GM19043 (cell line): ENCODE measurements around the gene RACK1.

Source experiments
- ATAC-seq: cut with Tn5 transposase; IDR thresholded peaks from one replicate; pipeline ENCODE4 v1.9.1; 2021; ENCODE audit warnings: low read depth; ENCODE audit not compliant: unreplicated experiment

The RACK1 gene

DNA sequence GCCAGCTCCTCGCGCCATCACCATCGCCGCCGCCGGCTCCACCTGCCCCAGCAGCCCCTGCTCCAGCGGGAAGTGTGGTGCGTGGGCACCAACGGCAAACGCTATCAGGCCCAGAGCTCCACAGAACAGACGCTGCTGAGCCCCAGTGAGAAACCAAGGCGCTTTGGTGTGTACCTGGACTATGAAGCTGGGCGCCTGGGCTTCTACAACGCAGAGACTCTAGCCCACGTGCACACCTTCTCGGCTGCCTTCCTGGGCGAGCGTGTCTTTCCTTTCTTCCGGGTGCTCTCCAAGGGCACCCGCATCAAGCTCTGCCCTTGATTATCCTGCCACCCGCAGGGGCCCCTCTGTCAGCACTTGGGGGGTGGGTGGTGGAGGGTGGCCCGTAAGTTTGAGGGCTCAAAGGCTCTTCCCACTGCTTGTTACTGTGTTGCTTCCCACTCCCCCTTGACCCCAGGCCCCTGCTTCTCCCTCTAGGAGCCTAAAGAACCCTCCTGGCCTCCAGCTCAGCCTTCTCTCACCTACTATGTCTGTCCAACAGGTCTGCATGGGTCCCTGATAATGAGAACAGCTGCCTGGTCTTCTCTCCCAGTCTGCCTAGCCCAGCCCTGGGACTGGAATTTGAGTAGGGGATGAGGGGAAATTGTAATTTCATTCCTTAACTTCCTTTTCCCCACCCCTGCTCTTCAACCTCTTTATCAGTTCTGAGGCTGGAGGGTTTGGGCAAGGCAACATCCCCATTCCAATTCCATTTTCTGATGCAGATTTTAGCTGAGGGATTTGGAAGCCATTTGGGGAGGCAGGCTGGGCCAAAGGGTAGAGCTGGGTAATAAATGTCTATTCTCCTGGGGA lies 9.0 kb downstream of the RACK1 start:
- no peak for ATAC-seq

GRCh38 chr5:181233801-181234454 lies 9.8 kb downstream of the RACK1 start:
- no peak for ATAC-seq

GRCh38 chr5:181233088-181233800 lies 10.5 kb downstream of the RACK1 start:
- no peak for ATAC-seq

DNA sequence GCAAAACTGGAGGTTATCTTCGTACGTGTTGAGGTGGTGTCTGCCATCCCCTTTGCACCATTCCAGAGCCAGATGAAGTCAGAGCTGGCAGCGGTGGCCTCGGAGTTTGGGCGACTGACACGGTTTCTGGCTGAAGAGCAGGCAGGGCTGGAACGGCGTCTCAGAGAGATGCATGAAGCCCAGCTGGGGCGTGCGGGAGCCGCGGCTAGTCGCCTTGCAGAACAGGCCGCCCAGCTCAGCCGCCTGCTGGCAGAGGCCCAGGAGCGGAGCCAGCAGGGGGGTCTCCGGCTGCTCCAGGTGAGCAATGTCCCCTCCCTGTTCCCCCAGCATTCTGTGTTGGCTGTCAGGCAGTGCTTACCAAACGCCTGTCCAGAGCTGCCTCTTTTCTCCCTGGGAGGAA lies 11.1 kb downstream of the RACK1 start:
- no peak for ATAC-seq

DNA sequence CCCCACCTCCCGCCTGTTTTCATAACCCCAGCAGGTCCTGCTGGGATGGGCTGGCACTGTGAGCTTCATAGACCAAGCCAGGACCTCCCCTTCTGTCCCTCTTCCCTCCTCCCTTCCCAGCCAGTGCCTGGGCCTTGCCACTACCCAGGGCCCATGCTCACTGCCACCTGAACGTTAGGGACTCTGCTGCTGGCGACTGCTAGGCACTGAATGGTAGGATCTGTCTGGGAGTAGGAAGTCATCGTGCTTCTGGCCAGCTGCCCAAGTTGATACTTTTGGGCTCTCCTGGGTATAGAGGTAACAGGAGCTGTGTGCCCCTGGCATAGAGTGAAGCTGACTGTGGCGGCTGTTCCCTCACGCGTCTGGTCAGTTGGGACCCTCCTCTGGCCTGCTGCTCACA lies 12.3 kb downstream of the RACK1 start:
- ATAC-seq, result no peak

- no peak for ATAC-seq
Observed at GRCh38 chr5:181230551-181230950, 13.2 kb downstream of the RACK1 start.

- no peak for ATAC-seq
Observed at GRCh38 chr5:181229996-181230395, 13.7 kb downstream of the RACK1 start.

DNA sequence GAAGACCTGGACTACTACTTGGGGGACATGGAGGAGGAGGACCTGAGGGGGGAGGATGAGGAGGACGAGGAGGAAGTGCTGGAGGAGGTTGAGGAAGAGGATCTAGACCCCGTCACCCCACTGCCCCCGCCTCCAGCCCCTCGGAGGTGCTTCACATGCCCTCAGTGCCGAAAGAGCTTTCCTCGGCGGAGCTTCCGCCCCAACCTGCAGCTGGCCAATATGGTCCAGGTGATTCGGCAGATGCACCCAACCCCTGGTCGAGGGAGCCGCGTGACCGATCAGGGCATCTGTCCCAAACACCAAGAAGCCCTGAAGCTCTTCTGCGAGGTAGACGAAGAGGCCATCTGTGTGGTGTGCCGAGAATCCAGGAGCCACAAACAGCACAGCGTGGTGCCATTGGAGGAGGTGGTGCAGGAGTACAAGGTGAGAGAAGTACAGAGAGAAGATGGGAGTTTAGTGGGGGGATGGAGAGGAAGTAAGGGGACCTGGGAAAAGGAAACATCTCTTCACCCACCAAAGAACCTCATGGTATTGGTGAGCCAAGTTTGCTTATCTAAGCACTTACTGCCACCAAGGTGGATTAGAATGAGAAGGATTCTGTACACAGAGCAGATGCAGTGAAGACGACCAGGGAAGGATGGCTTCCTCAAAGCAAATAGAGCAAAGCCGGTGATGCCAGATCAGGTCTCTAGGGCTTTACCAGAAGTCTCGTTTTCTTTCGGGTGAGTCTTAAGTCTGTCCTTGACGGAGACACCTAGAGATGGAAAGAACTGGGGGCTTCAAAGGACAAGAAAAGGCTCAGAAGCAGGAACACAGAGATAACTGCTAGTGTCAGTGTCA lies 19.1 kb downstream of the RACK1 start:
- no peak for ATAC-seq

DNA sequence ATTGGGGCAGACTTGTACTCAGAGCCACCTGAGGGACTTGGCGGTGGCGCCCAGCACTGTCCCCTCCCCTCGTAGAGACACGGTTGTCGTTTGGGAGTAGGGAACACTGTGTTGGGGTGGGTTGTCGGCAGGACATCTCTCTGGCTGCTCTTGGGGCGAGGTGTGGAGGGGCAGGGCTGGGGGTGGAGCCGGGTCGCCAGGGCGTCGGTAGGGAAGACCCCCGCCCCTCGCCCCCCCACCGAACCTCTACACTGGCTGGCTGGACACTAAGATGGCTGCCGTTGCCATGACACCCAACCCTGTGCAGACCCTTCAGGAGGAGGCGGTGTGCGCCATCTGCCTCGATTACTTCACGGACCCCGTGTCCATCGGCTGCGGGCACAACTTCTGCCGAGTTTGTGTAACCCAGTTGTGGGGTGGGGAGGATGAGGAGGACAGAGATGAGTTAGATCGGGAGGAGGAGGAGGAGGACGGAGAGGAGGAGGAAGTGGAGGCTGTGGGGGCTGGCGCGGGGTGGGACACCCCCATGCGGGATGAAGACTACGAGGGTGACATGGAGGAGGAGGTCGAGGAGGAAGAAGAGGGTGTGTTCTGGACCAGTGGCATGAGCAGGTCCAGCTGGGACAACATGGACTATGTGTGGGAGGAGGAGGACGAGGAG lies 19.8 kb downstream of the RACK1 start:
- ATAC-seq, result no peak

GRCh38 chr5:181223058-181223728 lies 20.5 kb downstream of the RACK1 start, which contains the start of gene TRIM41:
TRIM41 (plus strand) TSS chr5:181223281; CDS start chr5:181224000, 719 bp downstream.
- peak; percentile 66 for ATAC-seq

GRCh38 chr5:181222630-181223057 lies 21.1 kb downstream of the RACK1 start:
- ATAC-seq, result no peak

- peak; percentile 24 for ATAC-seq
Observed at GRCh38 chr5:181221792-181222629, 21.7 kb downstream of the RACK1 start.

DNA sequence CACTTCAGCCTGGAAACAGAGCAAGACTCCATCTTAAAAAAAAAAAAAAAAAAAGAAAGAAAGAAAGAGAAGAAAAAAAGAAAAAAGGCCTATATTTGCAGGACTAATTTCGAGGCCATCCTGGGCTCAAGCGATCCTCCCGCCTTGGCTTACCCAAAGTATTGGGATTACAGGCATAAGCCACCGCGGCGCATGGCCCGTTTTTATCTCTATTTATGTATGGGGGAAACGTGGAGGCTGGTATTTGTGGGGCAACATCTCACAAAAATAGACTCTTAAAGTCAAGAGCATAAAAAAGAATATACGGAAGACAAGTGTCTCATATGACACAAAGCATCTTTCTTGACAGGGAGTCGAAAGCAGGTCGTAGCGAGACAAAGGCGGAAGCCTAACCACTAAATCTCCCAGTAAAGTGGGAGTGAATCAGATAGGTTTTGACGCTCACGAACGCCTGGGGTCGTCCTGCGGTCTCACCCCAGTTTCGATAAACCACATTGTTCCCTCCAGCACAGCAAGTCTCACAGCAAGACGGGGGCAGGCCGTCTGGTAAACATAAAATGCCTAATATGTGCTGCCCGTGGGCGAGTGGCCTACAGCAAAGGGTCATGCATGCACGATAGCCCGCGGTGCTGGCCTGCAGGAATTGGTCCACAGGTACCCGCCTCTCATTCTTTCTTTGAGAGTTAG lies 22.5 kb downstream of the RACK1 start:
- no peak for ATAC-seq

DNA sequence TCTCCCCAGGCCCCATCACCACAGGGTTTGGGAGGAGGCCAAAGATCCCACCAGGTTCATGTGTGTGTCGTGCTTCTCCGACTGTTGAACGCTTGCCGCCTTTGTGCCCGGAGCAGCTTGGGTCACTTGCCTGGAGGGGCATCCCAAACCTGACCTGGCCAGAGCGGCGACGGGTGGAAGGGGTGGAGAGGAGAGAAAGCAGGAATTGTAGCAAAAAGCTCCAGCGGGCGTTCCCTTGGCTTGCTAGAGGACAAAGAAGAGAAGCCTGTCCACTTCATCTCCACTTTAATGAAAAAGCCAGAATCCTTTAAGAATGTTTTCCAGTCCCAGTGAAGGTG lies 23.6 kb downstream of the RACK1 start:
- ATAC-seq, result no peak

DNA sequence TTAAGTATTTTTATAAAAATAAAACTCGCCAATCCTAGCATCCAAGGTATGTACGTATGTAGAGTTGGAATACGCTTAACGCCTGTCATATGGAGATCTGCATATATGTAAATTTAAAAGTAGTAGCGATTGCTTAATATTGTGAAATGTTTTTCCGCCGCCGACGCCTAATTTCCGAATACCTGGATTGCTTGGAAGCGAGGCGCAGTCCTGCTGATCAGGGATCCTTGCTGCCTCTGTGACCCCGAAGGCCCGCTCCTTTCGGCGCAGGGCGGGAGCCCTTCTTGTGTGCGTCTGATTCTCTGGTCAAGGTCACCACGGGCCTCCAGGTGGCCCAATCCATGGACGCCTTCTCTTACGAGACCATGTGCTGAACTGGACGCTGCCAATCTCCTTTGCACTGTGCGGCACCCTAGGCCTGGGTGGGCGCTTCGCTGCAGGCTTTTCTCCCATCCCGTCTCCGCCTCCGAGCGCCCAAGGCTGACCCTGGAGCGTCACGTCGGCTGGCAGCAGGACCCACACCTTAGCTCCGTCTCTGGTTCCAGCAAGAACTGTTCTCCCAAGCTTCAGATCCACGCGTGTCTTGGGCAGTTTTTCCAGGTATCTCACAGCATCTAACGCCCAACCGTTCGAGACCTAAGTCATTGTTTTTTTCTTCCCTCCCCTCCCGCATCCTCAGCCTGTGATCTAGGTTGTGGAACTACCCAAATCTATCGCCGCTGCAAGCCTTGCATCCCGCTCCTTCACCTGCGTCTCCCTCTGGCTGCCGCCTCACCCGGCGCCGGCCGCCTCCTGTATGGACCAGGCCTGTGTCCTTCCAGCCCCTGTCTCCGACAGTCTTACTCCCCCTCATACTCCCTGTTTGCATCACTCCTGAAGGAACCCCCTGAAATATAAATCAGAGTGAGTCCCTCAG lies 24.2 kb downstream of the RACK1 start:
- no peak for ATAC-seq

GRCh38 chr5:181218795-181219124 lies 24.9 kb downstream of the RACK1 start:
- ATAC-seq, result no peak

DNA sequence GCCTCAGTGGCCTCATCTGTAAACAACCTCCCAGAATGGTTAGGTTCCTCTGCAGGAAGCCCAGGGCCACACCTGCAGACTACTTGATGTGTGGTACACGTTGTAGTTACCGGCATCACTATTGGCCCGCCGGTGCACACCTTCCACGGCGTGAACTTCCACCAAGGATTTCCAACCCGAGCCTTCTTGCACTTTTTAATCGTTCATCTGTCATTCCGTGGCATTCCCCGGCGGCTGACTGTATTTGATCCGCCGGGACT lies 26.0 kb downstream of the RACK1 start:
- ATAC-seq, result no peak
